ENCODE measurements around the gene RNF39.
A peak's percentile ranks its signal among the peaks of the same experiment; 100 is the strongest.

Gene RNF39

GRCh38 chr6:30093951-30094661 is 18.5 kb upstream of the RNF39 start:
- no peak for DNase-seq

DNA sequence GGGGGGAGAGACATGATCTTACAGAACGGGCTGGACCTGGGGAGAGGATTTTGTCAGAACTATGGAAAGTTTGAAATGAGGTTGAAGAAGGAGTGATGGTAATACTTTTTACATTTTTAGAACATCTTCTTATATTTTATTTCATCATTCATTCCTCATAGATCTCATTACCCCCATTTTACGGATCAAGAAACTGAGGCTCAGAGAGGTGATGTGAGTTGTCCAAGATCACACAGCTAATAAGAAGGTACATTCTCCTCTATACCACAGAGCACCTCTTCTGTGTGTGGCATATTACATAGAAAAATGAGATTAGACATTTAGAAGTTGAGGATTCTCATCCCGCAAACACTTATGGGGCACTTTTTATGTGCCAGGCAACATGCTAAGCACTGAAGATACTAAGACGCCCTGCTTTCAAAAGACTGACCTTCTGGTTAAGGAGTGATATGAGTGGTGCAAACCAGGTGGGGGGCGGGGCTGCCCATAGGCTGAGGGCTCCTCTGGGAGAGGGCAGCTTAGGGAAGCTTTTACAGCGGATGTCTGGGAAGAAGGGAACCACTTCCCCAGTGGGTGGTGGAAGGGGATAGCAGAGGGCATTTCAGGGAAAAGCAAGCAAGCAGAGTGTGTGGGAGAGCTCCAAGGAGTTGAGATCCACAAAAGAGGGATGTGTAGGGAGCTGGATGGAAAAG is 17.4 kb upstream of the RNF39 start:
- DNase-seq, result no peak

- no peak for DNase-seq
Observed at GRCh38 chr6:30091577-30092381, 16.2 kb upstream of the RNF39 start.

- DNase-seq, result no peak
Observed at GRCh38 chr6:30087876-30088275, 12.3 kb upstream of the RNF39 start.

- DNase-seq, result no peak
Observed at GRCh38 chr6:30077218-30077617, 1.6 kb upstream of the RNF39 start.

DNA sequence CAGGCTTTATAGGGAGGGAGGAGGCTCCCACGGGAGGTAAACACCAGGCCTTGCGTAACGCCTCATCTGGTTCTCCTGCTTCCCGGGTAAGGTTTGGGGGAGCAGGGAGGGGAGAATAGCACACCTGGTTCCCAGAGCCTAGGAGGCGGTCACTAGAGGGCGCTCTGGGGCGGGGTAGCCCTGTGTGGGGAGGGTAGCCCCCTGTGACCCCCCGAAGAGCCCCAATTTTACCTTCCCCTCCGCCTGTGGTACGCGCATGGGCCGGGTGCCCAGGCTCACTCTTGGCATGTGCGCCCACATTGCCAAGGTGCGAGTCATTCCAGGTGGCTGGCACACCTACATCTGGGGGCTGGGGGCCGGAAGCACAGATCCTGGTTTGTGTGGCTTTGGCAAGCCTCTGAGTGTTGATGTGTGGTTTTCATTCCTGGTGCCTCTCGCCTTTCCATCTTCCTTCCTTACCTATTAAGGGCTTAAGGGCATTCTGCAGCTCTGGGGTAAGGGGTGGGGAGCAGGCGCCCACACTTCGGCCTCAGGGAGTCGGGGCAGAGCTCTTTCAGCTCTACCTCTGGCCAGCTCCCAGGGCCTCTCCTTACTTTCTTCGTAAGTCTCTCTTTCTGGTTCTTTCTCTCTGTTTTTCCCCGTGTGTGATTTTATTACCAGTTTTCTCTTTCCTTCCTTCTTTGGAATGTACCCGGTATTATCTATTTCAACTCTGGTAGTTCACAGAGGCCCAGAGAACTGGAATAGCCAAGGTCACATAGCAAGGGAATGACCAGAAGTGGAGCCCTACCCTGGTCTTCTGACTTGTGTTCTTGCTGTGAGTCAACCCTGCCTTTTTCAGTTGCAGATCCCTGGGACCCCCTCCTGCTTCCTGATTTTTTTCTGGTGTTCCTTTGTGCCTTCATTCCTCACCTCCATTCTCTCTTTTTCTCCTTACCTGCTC is 492 bp upstream of the RNF39 start:
- no peak for DNase-seq

DNA sequence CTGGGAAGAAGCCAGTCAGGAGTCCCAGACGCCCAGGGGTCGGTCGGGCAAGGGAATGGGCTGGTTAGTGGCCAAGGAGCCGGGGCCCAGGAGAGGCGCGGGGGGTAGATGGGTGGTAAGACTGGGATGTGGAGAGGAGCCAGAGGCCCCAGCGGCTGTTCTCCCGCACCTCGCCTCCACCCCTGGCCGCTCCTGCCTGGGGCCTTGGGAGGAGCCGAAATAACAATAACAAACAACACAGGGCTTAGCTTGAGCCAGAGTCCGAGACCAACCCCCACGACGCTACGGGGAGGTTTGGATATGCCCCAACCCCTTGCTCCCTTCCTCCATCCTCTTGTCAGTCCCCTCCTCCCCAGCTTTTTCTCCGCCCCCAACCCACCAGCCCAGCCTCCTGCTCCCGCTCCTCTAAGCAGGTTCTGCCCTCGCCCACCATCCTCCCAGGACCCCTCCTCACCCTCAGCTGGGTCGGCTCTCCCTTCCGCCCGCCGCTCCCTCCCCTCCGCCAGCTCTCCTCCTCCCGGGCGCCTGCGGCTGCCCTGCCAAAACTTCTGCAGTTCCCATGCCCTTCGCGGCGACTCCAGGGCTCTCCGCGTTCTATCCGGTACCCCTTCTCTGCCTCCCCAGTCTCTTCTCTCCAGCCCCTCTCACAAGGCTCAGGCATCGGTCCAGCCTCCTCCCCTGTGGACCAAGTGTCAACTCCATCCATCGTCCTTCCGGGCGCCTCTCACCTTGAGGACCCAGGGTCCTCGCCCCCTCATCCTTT is 1.1 kb downstream of the RNF39 start:
- DNase-seq, result no peak

DNA sequence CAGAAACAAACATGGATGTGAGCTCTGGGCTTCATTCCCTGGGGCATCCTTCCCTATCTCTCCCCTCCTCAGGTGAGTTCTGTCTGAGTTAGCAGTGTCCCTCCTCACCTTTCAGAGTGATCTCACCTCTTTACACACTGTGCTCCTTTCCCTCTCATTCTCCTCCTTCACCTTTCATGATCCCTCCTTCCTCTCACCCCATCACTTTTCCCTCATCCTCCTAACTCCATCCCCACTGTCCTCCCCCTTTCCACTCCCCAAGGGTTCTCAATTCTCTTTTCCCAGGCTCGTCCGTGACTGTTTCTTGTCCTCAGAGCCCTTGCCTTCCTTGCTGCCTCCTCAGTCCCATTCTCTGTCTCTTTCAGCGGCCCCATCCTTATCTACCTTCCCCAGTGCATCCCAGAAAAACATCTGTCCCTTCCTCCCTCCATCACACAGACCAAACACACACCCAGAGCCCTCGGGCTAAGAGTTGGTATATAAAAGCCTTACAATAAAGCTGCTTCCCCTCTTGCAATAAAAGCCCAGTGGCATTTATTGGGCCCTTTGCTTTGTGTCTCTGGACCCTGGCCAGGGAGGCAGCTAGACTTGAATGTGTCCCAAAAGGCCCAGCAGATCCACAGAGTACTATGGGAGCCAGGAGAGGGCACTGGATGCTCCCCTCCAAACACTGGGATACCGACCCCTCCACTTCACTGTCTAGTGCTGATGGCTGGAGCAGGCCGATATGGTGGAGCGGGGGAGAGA is 1.9 kb downstream of the RNF39 start:
- DNase-seq, result no peak

DNA sequence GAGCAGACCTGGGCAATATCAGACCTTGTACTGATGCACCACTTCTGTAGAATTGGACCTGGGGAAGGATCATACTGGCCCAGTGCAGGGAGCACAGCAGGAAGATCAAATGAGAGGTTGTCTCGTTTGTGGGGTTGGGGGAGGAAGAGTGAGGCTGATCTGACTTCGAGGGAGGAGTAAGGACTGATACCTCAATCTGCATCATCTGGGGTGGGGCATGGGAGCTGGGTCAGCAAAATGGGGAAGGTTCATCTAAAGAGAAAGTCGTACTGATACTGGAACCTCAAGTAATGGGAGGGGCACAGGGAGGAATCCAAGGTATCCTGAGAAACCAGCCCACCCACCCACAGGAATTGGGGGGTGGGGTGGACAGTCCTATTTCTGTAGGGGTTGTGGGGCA is 3.7 kb downstream of the RNF39 start:
- DNase-seq, result no peak

- DNase-seq, result no peak
Observed at GRCh38 chr6:30071081-30071818, 4.3 kb downstream of the RNF39 start.

GRCh38 chr6:30067460-30068139 is 8.0 kb downstream of the RNF39 start:
- no peak for DNase-seq

DNA sequence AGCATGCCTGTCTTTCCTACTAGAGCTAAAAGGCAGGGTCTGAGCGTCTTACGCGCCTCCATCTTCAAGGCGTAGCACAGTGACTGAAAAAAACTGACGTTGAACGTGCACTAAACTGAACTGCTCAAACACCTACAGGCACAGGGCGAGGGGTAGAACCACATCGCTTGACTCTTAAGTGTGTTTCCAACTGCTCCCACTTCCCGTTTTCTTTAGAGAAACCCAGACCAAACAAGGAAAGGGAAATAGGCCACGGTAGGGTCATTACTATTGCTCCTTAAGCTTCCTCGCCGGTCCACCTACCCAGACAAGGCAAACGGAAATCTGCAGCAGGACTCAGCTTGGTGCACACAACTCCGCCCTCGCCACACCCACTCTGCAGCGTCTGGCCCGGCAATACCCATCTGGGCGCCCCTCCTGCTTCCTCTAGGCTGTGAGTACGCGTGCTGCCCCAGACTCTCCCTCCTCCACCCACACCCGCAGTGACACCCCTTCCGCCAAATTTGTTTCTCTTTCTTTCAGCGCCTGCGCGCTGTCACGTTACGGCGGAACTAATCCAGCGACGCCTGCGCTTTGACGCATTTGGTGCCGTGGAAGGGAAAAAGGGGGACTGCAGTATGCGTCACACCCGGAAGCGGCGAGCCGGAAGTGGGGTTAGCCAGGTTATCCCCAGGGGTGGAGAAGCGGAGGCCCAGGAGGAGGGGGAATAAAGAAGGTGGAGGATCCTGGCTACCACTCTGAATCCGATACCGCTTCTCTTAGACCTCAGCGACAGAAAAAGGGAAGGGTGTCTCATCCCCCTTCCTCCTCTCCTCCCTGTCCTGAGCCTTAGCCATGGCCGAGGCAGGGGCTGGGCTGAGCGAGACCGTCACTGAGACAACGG is 8.8 kb downstream of the RNF39 start, which contains the start of gene PPP1R11:
Gene PPP1R11 (plus strand): TSS at position 622 of the 883 bp plus-strand sequence. CDS start 213 bp downstream, at position 835.
- peak; percentile 96 for DNase-seq

GRCh38 chr6:30066082-30066481 is 9.5 kb downstream of the RNF39 start:
- no peak for DNase-seq

DNA sequence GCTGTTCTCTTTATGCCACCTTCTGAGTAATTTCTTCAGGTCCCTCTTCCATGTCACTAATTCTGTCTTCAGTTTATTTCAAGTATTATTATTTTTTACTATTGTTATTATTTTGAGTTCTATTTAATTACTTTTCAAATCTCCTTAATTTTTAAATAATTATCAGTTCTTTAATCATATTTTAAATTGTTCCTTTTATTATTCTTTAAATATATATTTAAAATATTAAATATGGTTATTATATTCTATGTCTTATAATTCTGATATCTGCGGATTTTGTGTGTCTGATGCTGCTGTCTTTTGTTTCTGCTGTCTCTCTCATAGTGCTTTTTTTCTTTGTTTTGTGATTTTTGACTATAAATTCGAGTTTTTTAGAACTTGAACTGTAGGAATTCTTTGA is 12.3 kb downstream of the RNF39 start:
- no peak for DNase-seq

DNA sequence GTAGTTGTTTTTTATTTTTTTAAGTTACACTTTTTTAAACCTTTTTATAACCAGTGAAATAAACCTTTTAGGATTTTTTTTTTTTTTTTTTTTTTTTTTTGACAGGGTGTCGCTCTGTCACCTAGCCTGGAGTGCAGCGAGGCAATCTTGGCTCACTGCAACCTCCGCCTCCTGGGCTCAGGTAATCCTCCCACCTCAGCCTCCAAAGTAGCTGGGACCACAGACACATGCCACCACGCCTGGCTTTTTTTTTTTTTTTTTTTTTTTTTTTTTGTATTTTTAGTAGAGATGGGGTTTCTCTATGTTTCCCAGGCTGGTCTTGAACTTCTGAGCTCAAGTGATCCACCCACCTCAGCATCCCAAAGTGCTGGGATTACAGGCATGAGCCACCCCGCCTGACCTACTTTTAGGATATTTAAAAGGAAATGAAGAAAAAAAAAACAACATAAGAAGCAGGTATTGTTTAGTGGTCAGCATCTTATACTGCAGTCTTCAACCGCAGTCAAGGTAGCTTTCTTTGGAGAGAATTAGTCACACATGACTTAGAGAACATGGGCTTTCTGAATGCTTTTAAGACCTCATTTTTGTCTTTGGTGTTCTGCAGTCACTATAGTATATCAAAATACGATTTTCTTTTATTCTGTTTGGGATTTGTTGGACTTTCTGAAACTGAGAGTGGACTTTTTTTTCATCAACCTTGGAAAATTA is 12.9 kb downstream of the RNF39 start:
- DNase-seq, result no peak

DNA sequence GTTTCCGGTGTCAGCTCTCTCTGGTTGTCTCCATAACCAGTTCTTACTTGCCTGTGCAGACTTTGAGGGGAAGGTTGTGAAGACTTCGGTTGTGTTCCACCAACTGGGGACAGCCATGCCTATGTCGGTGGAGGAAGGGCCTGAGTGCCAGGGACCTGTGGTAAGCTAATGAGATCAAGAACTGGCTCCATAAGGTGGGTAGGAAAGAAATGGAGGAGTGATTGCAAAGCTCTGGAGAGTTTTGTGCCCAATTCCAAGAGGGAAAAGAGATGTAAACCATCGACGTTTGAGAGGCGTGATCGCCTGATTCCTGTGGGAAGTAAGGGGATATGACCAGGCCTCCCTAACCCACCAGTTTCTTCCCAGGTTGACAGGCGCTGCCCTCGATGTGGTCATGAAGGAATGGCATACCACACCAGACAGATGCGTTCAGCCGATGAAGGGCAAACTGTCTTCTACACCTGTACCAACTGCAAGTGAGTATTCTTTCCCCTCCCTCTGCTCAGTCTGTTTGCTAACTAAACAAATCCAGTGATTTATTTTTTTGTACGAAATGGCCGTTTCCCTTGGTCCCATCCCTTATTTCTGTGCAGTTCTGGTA is 13.6 kb downstream of the RNF39 start:
- no peak for DNase-seq

- DNase-seq, result peak; percentile 84
Observed at GRCh38 chr6:30061092-30061857, 14.3 kb downstream of the RNF39 start, which contains the start of gene POLR1H. TSS of gene POLR1H (plus strand) at chr6:30061265. CDS start at chr6:30061525, 260 bp downstream.
